ENCODE data around the gene DAB2. TPM values are rescaled to one million over a fixed set of nuclear protein-coding genes. Genes with fewer than 3 reads are reported as not detected.

DAB2 gene
- total RNA-seq, 1 experiment from 2014 or later = 2.3 TPM

- Histone ChIP-seq H3T11ph (ENCODE audit: low read length) (no peak overlapping the region), H3K79me2 (ENCODE audit: insufficient read depth, low read length) (no peaks in the 10 kb centered on the region), H3K14ac (ENCODE audit: insufficient read depth, low read length) (no peak overlapping the region), H3K9me3 (ENCODE audit: control insufficient read depth, low read depth, low read length) (no peaks in the 10 kb centered on the region), H4K5ac (ENCODE audit: insufficient read length, low read depth, low read length) (no peak overlapping the region), H2BK20ac (ENCODE audit: low read depth, low read length, poor library complexity, severe bottlenecking) (no peak overlapping the region), H3K56ac (ENCODE audit: insufficient read length, low read depth, low read length) (no peak overlapping the region), H3K27ac (ENCODE audit: insufficient read length, low read depth, low read length) (no peak overlapping the region), H3K23ac (ENCODE audit: insufficient read length, low read depth, low read length) (no peak overlapping the region), H2BK12ac (ENCODE audit: insufficient read length, low read depth, low read length) (no peak overlapping the region), H2BK5ac (ENCODE audit: insufficient read length, low read length) (no peak overlapping the region), H3K79me1 (ENCODE audit: insufficient read depth, low read depth, low read length, poor library complexity, severe bottlenecking) (no peaks in the 10 kb centered on the region), H3K4me1 (ENCODE audit: insufficient read depth, low read length) (no peaks in the 10 kb centered on the region), H3K23me2 (ENCODE audit: insufficient read length, low read depth, low read length, poor library complexity, severe bottlenecking) (no peaks in the 10 kb centered on the region), H3K27me3 (ENCODE audit: insufficient read depth, low read length) (no peaks in the 10 kb centered on the region), H4K91ac (ENCODE audit: insufficient read length, low read depth, low read length) (no peak overlapping the region), H2BK15ac (ENCODE audit: low read depth, low read length) (no peak overlapping the region), H2AK5ac (ENCODE audit: insufficient read length, low read length) (no peak overlapping the region), H2BK120ac (ENCODE audit: low read depth, low read length, poor library complexity, severe bottlenecking) (no peak overlapping the region), H3K4ac (ENCODE audit: low read depth, low read length) (no peak overlapping the region), H3K18ac (ENCODE audit: insufficient read length, low read depth, low read length) (no peak overlapping the region), H3K9ac (ENCODE audit: extremely low read depth, insufficient read length, low read length) (no peak overlapping the region), H4K8ac (replicated peaks; ENCODE audit: insufficient read length, low read depth, low read length) (no peak overlapping the region), H3K4me2 (ENCODE audit: insufficient read depth, insufficient read length, low read length) (no peak overlapping the region), H4K20me1 (ENCODE audit: control insufficient read depth, insufficient read depth, insufficient read length) (no peaks in the 10 kb centered on the region), H2AFZ (ENCODE audit: low read length) (no peak overlapping the region)
- WGBS (ENCODE audit: extremely low coverage, insufficient read length, low lambda C conversion rate) = no CpG with 5 or more reads among the region's 3 CpGs
- DNase-seq = no peak
- Mint-ChIP-seq H3K36me3 (ENCODE audit: insufficient read depth in 1 of 3, low read depth in 3 of 3) (no peaks in the 10 kb centered on the region), H3K4me1 (peaks cover 4 to 5% of the 10 kb centered on the region in 2 experiments), H3K4me3 (no peak overlapping the region), H3K27me3 (ENCODE audit: low read depth) (no peaks in the 10 kb centered on the region), H3K27ac (no peak overlapping the region), H3K9me3 (no peaks in the 10 kb centered on the region)
- no peak for TF ChIP-seq CTCF (conservative IDR thresholded peaks at IDR 0.05)
These were observed 25.7 kb upstream of the DAB2 start for GRCh38 chr5:39450487-39450886.

Measured in H9 (cell line).